Hepatocyte (in vitro differentiated cells): ENCODE results near the gene USP22. TPM values are rescaled to one million over a fixed set of nuclear protein-coding genes. Genes with fewer than 3 reads are reported as not detected.

Experiments
- DNase-seq: peaks from one replicate; pipeline ENCODE4 v3.0.0-alpha.2; 2016; ENCODE audit warnings: low spot score
- H2AFZ ChIP-seq: fragments of 200-600 bp; sonication (generic); 2 replicates; pipeline ENCODE4 v1.6.0; 2016; ENCODE audit warnings: antibody characterized with exemption, mild to moderate bottlenecking
- H3K27ac ChIP-seq: fragments of 200-600 bp; sonication (generic); 2 replicates; pipeline ENCODE4 v1.5.1; 2016; ENCODE audit warnings: mild to moderate bottlenecking
- H3K27me3 ChIP-seq: fragments of 200-600 bp; sonication (generic); 2 replicates; pipeline ENCODE4 v1.6.1; 2016
- H3K36me3 ChIP-seq: fragments of 200-600 bp; sonication (generic); replicated peaks from 2 replicates; pipeline ENCODE4 v1.5.1; 2016; ENCODE audit warnings: low read depth; ENCODE audit not compliant: insufficient read depth
- H3K4me1 ChIP-seq: fragments of 200-600 bp; sonication (generic); 2 replicates; pipeline ENCODE4 v1.5.1; 2016; ENCODE audit warnings: mild to moderate bottlenecking, moderate library complexity; ENCODE audit not compliant: insufficient read depth
- H3K4me2 ChIP-seq: fragments of 200-600 bp; sonication (generic); 2 replicates; pipeline ENCODE4 v1.6.0; 2016
- H3K4me3 ChIP-seq: fragments of 200-600 bp; sonication (generic); 2 replicates; pipeline ENCODE4 v1.5.1; 2016; ENCODE audit warnings: mild to moderate bottlenecking
- H3K79me2 ChIP-seq: fragments of 200-600 bp; sonication (generic); 2 replicates; pipeline ENCODE4 v1.6.0; 2017; ENCODE audit warnings: mild to moderate bottlenecking
- H3K9me2 ChIP-seq: fragments of 200-600 bp; sonication (generic); replicated peaks from 2 replicates; pipeline ENCODE4 v1.6.0; 2017; ENCODE audit warnings: mild to moderate bottlenecking; ENCODE audit not compliant: insufficient read depth
- H3K9me3 ChIP-seq: fragments of 200-600 bp; sonication (generic); 2 replicates; pipeline ENCODE4 v1.5.1; 2016; ENCODE audit warnings: low read depth, mild to moderate bottlenecking
- H4K20me1 ChIP-seq: fragments of 200-600 bp; sonication (generic); 2 replicates; pipeline ENCODE4 v1.6.0; 2016; ENCODE audit warnings: mild to moderate bottlenecking; ENCODE audit not compliant: insufficient read depth, poor library complexity, severe bottlenecking
- CTCF ChIP-seq: fragments of 200-600 bp; sonication (generic); IDR thresholded peaks from 2 replicates; pipeline ENCODE4 v1.5.1; 2016; ENCODE audit warnings: antibody characterized with exemption, mild to moderate bottlenecking; ENCODE audit not compliant: poor library complexity
- EZH2 ChIP-seq: fragments of 200-600 bp; sonication (generic); IDR thresholded peaks from 2 replicates; pipeline ENCODE4 v1.6.1; 2016; ENCODE audit warnings: antibody characterized with exemption, mild to moderate bottlenecking, borderline replicate concordance
- EZH2phosphoT487 ChIP-seq: fragments of 200-600 bp; sonication (generic); IDR thresholded peaks from one replicate; pipeline ENCODE4 v1.6.1; 2018; ENCODE audit warnings: antibody characterized with exemption, mild to moderate bottlenecking, low read depth, moderate library complexity; ENCODE audit not compliant: unreplicated experiment, severe bottlenecking
- WGBS: methylation state at CpG from one replicate; pipeline ENCODE4 v1.1.6; 2016; ENCODE audit warnings: low lambda C conversion rate; ENCODE audit errors: missing lambda C conversion rate; 5-methylcytosine and 5-hydroxymethylcytosine counted together
- polyA plus RNA-seq: library from polyadenylated mRNA; unstranded; fragments of >200 nt; fragmentation: Nextera tagmentation; extraction: Ambion mirVana; gene quantifications from 2 replicates; pipeline ENCODE4 v1.2.1, GENCODE V29; 2016
- total RNA-seq: library from RNA; depleted of rRNA; stranded (reverse); fragments of >200 nt; gene quantifications from 2 replicates; pipeline ENCODE4 v1.2.3, GENCODE V29; 2014

The USP22 gene
- total and polyA plus RNA-seq, 2 experiments from 2014 or later: 84.0 to 157 TPM

DNA sequence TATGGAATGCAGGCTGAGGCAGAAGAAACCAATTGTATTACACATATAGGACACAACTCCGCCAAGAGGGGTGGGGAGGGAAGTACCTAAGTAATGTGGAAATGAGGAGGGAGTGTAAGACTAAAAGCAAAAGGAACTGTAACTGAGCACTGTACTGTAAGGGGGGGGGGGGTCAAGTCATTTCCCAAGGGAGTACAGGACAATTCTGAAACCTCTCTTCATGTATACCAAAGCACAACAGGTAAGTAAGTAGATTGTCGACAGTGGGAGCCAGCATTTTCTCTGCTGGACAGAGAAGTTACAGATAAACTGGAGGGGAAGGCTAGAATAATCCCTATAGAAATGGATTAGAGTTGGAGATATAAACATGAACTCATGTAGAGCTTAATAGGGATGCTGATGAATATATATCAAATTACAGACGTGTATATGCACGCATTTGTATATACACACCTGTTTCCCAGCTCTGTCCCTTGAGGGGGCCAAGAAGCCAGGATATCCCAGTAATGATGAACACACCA lies 6.4 kb downstream of the USP22 start:
- Histone ChIP-seq H3K9me3 (no peaks in the 10 kb centered on the region), H3K4me1 (peaks cover 70% of the 10 kb centered on the region), H3K4me3 (no peak overlapping the region), H3K4me2 (peak overlapping the region; percentile 50), H4K20me1 (peaks cover 100% of the 10 kb centered on the region), H3K36me3 (no peaks in the 10 kb centered on the region), H3K27ac (no peak overlapping the region), H3K9me2 (no peaks in the 10 kb centered on the region), H2AFZ (no peak overlapping the region), H3K27me3 (no peaks in the 10 kb centered on the region), H3K79me2 (peaks cover 100% of the 10 kb centered on the region)
- no peak for TF ChIP-seq EZH2
- no peak for TF ChIP-seq CTCF
- no peak for TF ChIP-seq EZH2phosphoT487
- DNase-seq: no peak
- WGBS: 68% methylated on average over 4 of the region's 4 CpGs

DNA sequence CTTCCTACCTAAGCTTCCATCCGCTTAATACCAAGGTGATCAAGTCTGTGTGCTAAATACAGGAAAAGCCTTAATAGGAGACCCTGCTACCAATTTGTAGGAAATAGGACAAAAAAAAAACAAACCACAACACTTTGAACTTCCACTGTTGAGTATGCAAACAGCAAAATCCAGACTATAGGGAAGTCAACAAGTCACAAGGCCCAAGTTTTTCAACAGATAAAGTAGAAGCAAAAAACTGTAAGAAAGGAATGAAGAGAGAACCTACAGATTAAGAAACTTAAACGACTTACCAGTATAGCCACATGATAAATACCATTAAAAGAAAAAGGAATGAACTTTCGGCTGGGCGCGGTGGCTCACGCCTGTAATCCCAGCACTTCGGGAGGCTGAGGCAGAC lies 7.4 kb downstream of the USP22 start:
- no peak for TF ChIP-seq EZH2
- Histone ChIP-seq H3K4me3 (no peak overlapping the region), H3K36me3 (no peaks in the 10 kb centered on the region), H4K20me1 (peaks cover 100% of the 10 kb centered on the region), H3K9me3 (no peaks in the 10 kb centered on the region), H3K4me2 (peak overlapping the region; percentile 63), H3K4me1 (peaks cover 72% of the 10 kb centered on the region), H3K27ac (peak overlapping the region; percentile 32), H2AFZ (no peak overlapping the region), H3K79me2 (peaks cover 100% of the 10 kb centered on the region), H3K27me3 (no peaks in the 10 kb centered on the region), H3K9me2 (no peaks in the 10 kb centered on the region)
- DNase-seq: no peak
- WGBS: 83% methylated on average over 7 of the region's 7 CpGs

DNA sequence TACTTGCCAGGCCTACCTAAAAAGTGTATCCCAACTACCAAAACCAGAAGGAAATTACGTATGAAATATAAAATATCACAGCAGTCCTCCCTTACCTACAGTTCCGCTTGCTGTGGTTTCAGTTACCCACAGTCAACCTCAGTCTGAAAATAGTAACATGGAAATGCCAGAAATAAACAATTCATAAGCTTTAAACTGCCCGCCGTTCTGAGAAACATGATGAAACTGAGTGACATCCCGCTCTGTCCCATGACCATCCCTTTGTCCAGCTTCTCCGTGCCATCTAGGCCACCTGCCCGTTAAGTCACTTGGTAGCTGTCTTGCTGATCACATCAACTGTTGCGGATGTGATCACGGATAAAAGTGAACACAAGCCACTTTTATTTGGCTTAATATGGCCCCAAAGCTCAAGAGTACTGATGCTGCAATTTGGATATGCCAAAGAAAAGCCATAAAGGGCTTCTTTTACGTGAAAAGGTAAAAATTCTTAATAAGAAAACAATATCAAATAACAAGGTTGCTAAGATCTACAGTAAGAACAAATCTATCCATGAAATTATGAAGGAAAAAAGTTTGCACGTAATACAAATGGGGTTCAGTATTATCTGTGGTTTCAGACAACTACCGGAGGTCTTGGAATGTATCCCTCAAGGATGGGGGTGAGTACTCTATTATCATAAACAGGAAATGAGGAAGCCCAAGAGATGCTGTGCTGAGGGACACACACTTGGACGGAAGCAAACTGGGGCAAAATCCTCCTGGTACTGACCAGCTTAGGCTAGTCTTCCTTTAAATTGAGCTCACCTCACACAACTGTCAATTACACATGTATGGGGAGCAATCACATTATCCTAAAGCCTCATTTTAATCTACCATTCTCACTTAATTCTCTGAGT lies 8.2 kb downstream of the USP22 start:
- Histone ChIP-seq H3K9me3 (no peaks in the 10 kb centered on the region), H3K4me1 (peaks cover 76% of the 10 kb centered on the region), H3K4me2 (peak overlapping the region; percentile 63), H3K36me3 (no peaks in the 10 kb centered on the region), H4K20me1 (peaks cover 100% of the 10 kb centered on the region), H3K9me2 (no peaks in the 10 kb centered on the region), H3K79me2 (peaks cover 100% of the 10 kb centered on the region), H3K4me3 (no peak overlapping the region), H3K27ac (peak overlapping the region; percentile 32), H3K27me3 (no peaks in the 10 kb centered on the region), H2AFZ (no peak overlapping the region)
- no peak for TF ChIP-seq EZH2phosphoT487
- 78% methylated on average over 13 of the region's 13 CpGs for WGBS
- DNase-seq: no peak

DNA sequence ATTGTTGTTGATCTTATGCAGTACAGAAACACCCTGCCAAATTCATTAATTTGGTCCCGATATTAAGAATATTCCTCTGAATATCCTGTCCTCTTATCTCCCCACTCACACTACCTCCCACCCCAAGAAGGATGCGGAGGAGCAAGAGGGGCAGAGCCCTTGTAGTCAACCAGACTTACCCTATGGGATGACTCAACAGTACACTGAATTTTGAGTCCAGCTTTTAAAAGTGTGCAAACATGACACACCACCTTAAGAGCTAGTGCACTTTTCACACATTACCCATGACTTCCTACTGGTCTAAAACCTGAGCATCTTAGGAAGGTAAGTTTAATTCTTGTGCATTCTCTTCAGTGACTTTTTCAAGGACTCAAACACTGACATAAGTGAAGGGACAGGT lies 9.5 kb downstream of the USP22 start:
- Histone ChIP-seq H3K9me3 (no peaks in the 10 kb centered on the region), H3K27ac (no peak overlapping the region), H4K20me1 (peaks cover 100% of the 10 kb centered on the region), H2AFZ (no peak overlapping the region), H3K79me2 (peaks cover 100% of the 10 kb centered on the region), H3K9me2 (no peaks in the 10 kb centered on the region), H3K27me3 (no peaks in the 10 kb centered on the region), H3K4me2 (peak overlapping the region; percentile 47), H3K4me3 (no peak overlapping the region), H3K36me3 (no peaks in the 10 kb centered on the region), H3K4me1 (peaks cover 82% of the 10 kb centered on the region)
- TF ChIP-seq EZH2phosphoT487 (no peak), EZH2 (no peak), CTCF (no peak)
- no peak for DNase-seq
- WGBS: 94% methylated on average over 2 of the region's 2 CpGs
